ENCODE data around the gene CACNA1B. TPM values are rescaled to one million over a fixed set of nuclear protein-coding genes. Genes with fewer than 3 reads are reported as not detected.
"Not testable (repeated sequence)": the region's sequence is repeated elsewhere in the genome, so short reads cannot be mapped to it uniquely, and the experiment has no call there.

CACNA1B gene
- total RNA-seq, 1 donor from 2014 or later: not detected

- ATAC-seq: no peak
These were observed 241.1 kb downstream of the CACNA1B start for GRCh38 chr9:138118601-138119071.

DNA sequence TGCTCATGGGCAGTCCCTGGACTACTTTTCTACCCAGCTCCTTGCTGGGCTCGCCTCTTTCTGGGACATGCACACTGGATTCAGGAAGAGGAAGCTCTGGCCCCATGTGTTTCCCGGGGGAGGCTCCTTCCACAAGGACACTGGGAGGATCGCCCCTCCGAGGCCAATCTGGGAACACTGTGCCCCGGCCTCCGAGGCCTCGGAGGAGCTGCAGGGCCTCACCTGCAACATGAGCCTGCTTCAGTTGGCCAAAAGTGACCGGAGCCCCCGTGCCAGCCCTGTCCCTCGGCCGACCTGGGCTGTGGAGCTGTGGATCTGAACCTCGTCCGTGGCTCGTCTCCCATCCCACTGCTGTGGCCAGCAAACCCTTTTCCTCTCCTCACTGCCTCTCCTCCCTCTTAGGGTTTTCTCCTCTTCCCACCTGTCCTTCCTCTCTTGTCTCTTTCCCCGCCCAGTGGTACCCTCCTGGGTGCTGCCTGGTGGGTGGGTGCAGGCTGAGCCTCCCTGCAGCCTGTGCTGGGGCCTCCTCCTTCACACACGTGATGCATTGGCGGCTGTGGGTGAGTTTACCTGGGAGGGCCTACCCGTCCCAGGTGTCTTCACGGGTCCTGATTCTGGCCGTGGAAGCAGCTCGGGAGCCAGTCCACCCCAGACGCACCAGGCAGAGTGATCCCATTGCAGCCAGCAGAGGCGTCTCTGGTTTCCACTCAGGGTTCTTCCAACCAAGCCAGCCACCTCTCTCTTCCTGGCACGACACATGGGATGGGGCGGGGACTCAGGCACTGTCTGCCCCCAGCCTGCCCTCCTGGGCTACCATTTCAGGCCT lies 241.8 kb downstream of the CACNA1B start:
- no peak for ATAC-seq

- no peak for ATAC-seq
These were observed 242.5 kb downstream of the CACNA1B start for GRCh38 chr9:138120072-138120471.

GRCh38 chr9:138120511-138121437 lies 243.2 kb downstream of the CACNA1B start:
- ATAC-seq: no peak

- ATAC-seq: no peak
These were observed 244.0 kb downstream of the CACNA1B start for GRCh38 chr9:138121438-138122050.

DNA sequence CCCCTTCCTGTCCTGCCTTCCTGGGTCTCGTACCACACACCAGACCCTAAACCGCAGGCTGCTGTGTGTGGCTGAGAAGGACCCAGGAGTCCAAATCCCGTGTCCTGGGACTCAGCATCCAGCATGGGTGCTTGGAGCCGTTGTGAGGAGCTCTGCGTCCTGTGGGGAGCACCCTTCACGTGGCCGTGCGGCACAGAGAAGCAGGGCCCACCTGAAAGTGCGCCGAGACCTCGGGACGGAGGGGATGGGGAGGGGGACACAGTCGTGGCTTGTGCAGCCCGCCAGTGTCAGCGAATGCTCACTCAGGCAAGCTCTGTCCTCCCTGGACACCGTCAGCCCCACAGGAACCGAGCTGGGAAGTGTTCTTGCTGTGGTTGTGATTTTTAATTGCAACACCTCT lies 244.6 kb downstream of the CACNA1B start:
- ATAC-seq: no peak

- no peak for ATAC-seq
These were observed 245.1 kb downstream of the CACNA1B start for GRCh38 chr9:138122676-138123075.

DNA sequence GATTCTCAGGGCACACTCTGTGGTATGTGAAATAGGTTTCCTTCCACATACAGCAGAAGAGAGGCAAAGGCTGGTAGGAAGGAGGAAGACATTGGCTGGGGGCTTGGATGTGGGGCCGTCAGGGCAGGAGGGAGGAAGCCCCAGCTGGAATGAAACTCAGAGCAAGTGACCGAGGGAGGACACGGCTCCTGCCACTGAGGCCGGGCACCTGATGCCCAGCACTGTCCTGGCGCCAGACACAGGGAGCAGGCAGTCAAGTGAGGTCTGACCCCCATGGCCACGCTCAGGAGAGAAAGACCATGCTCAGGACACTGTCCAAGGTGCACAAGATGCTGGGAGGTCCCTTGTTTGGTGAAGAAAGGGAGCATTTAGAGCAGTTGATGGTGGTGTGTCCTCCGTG lies 245.5 kb downstream of the CACNA1B start:
- ATAC-seq: no peak

DNA sequence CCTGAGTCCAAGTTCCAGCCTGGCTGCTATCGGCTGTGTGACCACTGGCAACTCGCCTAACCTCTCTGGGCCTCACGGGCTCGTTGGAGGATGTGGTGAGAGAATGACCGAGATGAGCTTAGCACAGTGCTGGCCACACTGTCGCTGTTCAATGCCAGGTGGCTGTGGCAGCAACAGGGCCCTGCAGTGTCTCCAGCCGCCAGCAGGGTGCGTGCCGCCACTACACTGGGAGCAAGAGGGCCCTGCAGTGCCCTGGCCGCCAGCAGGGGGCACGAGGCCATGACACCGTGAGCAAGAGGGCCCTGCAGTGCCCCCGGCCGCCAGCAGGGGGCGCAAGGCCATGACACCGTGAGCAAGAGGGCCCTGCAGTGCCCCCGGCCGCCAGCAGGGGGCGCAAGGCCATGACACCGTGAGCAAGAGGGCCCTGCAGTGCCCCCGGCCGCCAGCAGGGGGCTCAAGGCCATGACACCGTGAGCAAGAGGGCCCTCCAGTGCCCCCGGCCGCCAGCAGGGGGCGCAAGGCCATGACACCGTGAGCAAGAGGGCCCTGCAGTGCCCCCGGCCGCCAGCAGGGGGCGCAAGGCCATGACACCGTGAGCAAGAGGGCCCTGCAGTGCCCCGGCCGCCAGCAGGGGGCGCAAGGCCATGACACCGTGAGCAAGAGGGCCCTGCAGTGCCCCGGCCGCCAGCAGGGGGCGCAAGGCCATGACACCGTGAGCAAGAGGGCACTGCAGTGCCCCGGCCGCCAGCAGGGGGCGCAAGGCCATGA lies 248.7 kb downstream of the CACNA1B start:
- ATAC-seq: not testable (repeated sequence)

GRCh38 chr9:138126858-138127584 lies 249.4 kb downstream of the CACNA1B start:
- ATAC-seq: not testable (repeated sequence)

GRCh38 chr9:138128027-138128426 lies 250.4 kb downstream of the CACNA1B start:
- ATAC-seq: not testable (repeated sequence)

DNA sequence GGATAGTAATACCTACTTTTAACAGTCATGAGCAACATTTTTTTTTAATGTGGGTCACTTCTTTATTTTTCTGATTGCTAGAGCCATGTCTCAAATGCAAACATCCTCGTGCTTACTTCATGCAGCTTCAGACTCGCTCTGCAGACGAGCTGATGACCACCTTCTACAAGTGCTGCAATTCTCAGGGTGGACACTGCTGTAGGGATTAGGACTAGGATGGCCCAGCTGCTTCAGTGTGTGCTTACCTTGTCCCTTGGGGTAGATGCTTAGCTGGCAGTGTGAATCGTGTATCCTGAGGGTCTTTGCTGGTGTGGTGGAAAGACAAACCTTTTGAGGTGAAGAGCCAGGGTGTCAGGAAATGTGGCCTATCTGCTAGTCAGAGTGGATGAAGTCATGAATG lies 251.7 kb downstream of the CACNA1B start:
- not testable (repeated sequence) for ATAC-seq

DNA sequence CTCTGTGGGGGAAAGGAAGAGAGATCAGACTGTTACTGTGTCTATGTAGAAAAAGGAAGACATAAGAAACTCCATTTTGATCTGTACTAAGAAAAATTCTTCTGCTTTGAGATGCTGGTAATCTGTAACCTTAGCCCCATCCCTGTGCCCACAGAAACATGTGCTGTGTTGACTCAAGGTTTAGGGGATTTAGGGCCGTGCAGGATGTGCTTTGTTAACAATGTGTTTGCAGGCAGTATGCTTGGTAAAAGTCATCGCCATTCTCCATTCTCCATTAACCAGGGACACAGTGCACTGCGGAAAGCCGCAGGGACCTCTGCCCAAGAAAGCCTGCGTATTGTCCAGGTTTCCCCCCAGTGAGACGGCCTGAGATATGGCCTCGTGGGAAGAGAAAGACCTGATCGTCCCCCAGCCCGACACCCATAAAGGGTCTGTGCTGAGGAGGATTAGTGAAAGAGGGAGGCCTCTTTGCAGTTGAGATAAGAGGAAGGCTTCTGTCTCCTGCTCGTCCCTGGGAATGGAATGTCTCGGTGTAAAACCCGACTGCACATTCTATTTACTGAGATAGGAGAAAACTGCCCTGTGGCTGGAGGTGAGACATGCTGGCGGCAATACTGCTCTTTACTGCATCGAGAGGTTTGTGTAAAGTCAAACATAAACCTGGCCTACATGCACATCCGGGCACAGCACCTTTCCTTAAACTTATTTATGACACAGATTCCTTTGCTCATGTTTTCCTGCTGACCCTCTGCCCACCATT lies 255.5 kb downstream of the CACNA1B start:
- not testable (repeated sequence) for ATAC-seq

DNA sequence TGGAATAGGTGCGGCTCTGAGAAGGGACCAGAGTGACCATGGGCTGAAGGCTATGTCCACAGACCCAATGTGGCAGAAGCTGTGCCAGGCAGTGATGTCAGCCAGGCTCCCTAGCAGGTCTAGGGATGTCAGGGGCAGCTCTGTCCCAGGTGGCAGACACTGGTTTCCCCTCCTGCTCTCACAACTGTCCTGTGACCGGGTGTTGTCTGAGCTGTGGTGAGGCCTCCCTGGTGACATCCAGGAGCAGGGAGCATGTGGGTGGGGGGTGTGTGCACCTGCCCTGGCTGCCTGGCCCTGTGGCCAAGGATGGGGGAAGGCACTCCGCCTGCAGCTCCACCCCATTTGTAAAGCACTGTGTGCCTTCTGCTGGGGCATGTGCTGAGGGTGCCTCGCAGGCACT lies 257.0 kb downstream of the CACNA1B start:
- ATAC-seq: not testable (repeated sequence)

DNA sequence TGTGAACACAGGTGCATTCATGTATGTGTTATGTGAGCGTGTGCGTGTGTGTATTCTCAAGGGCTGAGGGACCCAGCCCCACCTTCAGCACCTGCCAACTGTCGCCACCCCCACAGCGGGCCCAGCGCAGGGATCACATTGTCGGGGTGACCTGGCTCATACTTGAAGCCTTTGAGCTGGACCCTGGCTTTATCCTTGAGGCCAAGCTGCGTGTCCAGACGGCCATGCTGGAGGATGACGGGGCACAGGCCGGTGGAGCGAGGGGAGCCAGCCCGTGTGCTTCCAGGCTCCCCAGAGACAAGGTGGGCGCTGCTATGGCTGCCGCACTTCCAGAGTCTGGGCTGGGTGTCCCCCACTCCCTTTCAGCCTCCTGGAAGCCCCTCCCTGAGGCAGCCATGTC lies 261.5 kb downstream of the CACNA1B start:
- ATAC-seq: not testable (repeated sequence)

- ATAC-seq: not testable (repeated sequence)
These were observed 263.4 kb downstream of the CACNA1B start for GRCh38 chr9:138140980-138141379.

- ATAC-seq: not testable (repeated sequence)
These were observed 265.1 kb downstream of the CACNA1B start for GRCh38 chr9:138142528-138143244.

DNA sequence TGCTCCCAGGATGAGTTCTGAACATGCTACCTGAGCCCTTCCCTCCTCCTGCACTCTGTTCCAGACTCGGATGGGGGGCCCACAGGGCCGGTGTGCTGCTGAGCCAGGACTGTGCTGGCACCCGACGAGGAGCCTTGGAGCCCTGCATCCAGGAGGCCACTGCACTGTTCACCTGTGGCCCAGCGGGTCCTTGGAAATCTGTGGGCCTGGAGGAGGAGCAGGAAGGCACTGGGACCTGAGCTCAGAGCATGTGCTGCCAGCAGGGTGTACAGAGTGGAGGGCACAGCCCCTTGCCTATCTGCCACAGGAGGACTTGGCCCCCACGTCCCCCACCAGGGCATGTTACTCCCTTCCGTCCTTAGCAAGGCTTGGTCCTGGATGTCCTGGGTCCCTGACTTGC lies 265.9 kb downstream of the CACNA1B start:
- ATAC-seq: not testable (repeated sequence)

DNA sequence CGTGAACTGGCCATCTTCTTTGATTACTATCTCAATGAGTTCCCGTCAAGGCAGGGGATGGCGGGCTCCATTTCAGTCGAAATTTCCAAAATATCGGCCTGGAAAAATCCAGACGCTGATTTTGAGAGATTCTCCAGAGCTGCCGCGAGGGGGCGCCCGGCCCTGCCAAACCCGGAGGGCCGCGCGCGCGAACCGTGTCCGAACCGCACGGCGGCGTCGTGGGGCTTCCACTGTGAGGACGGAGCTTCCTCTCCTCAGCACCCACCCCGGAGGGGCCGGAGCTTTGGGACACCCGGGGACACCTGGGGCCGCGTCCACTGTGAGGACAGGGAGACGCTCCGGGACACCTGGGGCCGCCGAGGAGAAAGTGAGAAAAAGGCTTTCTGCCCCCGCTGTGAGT lies 270.0 kb downstream of the CACNA1B start:
- not testable (repeated sequence) for ATAC-seq

Measured in esophagus mucosa (tissue), 1 donor.